ENCODE results near the gene KCNH4.

The KCNH4 gene

GRCh38 chr17:42177684-42178083 lies 3.3 kb downstream of the KCNH4 start:
- no peak for DNase-seq
- H3K18ac ChIP-seq (ENCODE audit: low read depth in 1 of 2, low read length in 2 of 2): no peak overlapping the region
- no peak overlapping the region for H2BK120ac ChIP-seq (ENCODE audit: low read depth, low read length)
- H3K9ac ChIP-seq (ENCODE audit: low read length): no peak overlapping the region
- no peak overlapping the region for H4K91ac ChIP-seq (ENCODE audit: low read length)
- no peak overlapping the region for H2BK5ac ChIP-seq (ENCODE audit: low read depth, low read length, poor library complexity, severe bottlenecking)
- no peaks in the 10 kb centered on the region for H3K36me3 ChIP-seq (ENCODE audit: control insufficient read depth in 1 of 2, insufficient read depth in 2 of 2, low read depth in 1 of 2, low read length in 2 of 2)
- no peak overlapping the region for H2AK5ac ChIP-seq (ENCODE audit: low read length, severe bottlenecking)
- no peak overlapping the region for H2BK12ac ChIP-seq (ENCODE audit: low read length in 2 of 2)
- peaks cover 72 to 74% of the 10 kb centered on the region in 2 experiments for H3K27me3 ChIP-seq (ENCODE audit: control insufficient read depth in 1 of 2, insufficient read depth in 1 of 2, low read length in 2 of 2)
- H4K8ac ChIP-seq (ENCODE audit: low read length): no peak overlapping the region
- H3K79me1 ChIP-seq (replicated peaks; ENCODE audit: low read length, poor library complexity, severe bottlenecking): no peaks in the 10 kb centered on the region
- no peak overlapping the region for H3K4me2 ChIP-seq (ENCODE audit: low read length, poor library complexity, severe bottlenecking)
- no peaks in the 10 kb centered on the region for H3K9me3 ChIP-seq (ENCODE audit: control insufficient read depth, low read length)
- no peak overlapping the region for H3K4ac ChIP-seq (ENCODE audit: low read depth in 1 of 2, low read length in 2 of 2)
- WGBS: 93% methylated on average over 2 of the region's 2 CpGs
- no peak overlapping the region for H3K23ac ChIP-seq (ENCODE audit: low read length in 2 of 2)
- H3K14ac ChIP-seq (ENCODE audit: low read length in 2 of 2): no peak overlapping the region
- H3K27ac ChIP-seq (ENCODE audit: low read length, poor library complexity, severe bottlenecking): no peak overlapping the region
- H2AFZ ChIP-seq (ENCODE audit: low read depth, low read length): no peak overlapping the region
- H3K4me1 ChIP-seq (ENCODE audit: control insufficient read depth, insufficient read depth, low read depth, low read length): peaks cover 12% of the 10 kb centered on the region
- no peak overlapping the region for H3K4me3 ChIP-seq (ENCODE audit: insufficient read depth in 1 of 2, low read depth in 1 of 2, low read length in 2 of 2)
- no peak overlapping the region for H2BK15ac ChIP-seq (ENCODE audit: low read depth, poor library complexity, severe bottlenecking)

GRCh38 chr17:42174126-42174783 lies 6.7 kb downstream of the KCNH4 start:
- no peak overlapping the region for H2BK120ac ChIP-seq (ENCODE audit: low read depth, low read length)
- H2BK5ac ChIP-seq (ENCODE audit: low read depth, low read length, poor library complexity, severe bottlenecking): no peak overlapping the region
- H3K4me2 ChIP-seq (ENCODE audit: low read length, poor library complexity, severe bottlenecking): no peak overlapping the region
- no peaks in the 10 kb centered on the region for H3K79me1 ChIP-seq (replicated peaks; ENCODE audit: low read length, poor library complexity, severe bottlenecking)
- H3K36me3 ChIP-seq (ENCODE audit: control insufficient read depth in 1 of 2, insufficient read depth in 2 of 2, low read depth in 1 of 2, low read length in 2 of 2): no peaks in the 10 kb centered on the region
- H2BK15ac ChIP-seq (ENCODE audit: low read depth, poor library complexity, severe bottlenecking): no peak overlapping the region
- no peak overlapping the region for H3K9ac ChIP-seq (ENCODE audit: low read length)
- no peak overlapping the region for H2AFZ ChIP-seq (ENCODE audit: low read depth, low read length)
- H2BK12ac ChIP-seq (ENCODE audit: low read length in 2 of 2): no peak overlapping the region
- no peak overlapping the region for H3K4me3 ChIP-seq (ENCODE audit: insufficient read depth in 1 of 2, low read depth in 1 of 2, low read length in 2 of 2)
- peaks cover 60 to 70% of the 10 kb centered on the region in 2 experiments for H3K27me3 ChIP-seq (ENCODE audit: control insufficient read depth in 1 of 2, insufficient read depth in 1 of 2, low read length in 2 of 2)
- H4K8ac ChIP-seq (ENCODE audit: low read length): no peak overlapping the region
- no peak overlapping the region for H3K18ac ChIP-seq (ENCODE audit: low read depth in 1 of 2, low read length in 2 of 2)
- peaks cover 2% of the 10 kb centered on the region for H3K4me1 ChIP-seq (ENCODE audit: control insufficient read depth, insufficient read depth, low read depth, low read length)
- no peak overlapping the region for H3K23ac ChIP-seq (ENCODE audit: low read length in 2 of 2)
- H3K4ac ChIP-seq (ENCODE audit: low read depth in 1 of 2, low read length in 2 of 2): no peak overlapping the region
- no peak for DNase-seq
- H3K9me3 ChIP-seq (ENCODE audit: control insufficient read depth, low read length): no peaks in the 10 kb centered on the region
- no peak overlapping the region for H4K91ac ChIP-seq (ENCODE audit: low read length)
- no peak overlapping the region for H3K14ac ChIP-seq (ENCODE audit: low read length in 2 of 2)
- 86% methylated on average over 14 of the region's 14 CpGs for WGBS
- H2AK5ac ChIP-seq (ENCODE audit: low read length, severe bottlenecking): no peak overlapping the region
- H3K27ac ChIP-seq (ENCODE audit: low read length, poor library complexity, severe bottlenecking): no peak overlapping the region

GRCh38 chr17:42171831-42172230 lies 9.1 kb downstream of the KCNH4 start:
- no peak overlapping the region for H3K14ac ChIP-seq (ENCODE audit: low read length in 2 of 2)
- no peak overlapping the region for H2BK15ac ChIP-seq (ENCODE audit: low read depth, poor library complexity, severe bottlenecking)
- H4K8ac ChIP-seq (ENCODE audit: low read length): no peak overlapping the region
- no peak overlapping the region for H2AK5ac ChIP-seq (ENCODE audit: low read length, severe bottlenecking)
- H3K27me3 ChIP-seq (ENCODE audit: control insufficient read depth in 1 of 2, insufficient read depth in 1 of 2, low read length in 2 of 2): peaks cover 46 to 56% of the 10 kb centered on the region in 2 experiments
- no peak overlapping the region for H2BK12ac ChIP-seq (ENCODE audit: low read length in 2 of 2)
- no peak overlapping the region for H4K91ac ChIP-seq (ENCODE audit: low read length)
- H2AFZ ChIP-seq (ENCODE audit: low read depth, low read length): no peak overlapping the region
- H3K27ac ChIP-seq (ENCODE audit: low read length, poor library complexity, severe bottlenecking): no peak overlapping the region
- DNase-seq: no peak
- no peak overlapping the region for H3K4me2 ChIP-seq (ENCODE audit: low read length, poor library complexity, severe bottlenecking)
- H3K9me3 ChIP-seq (ENCODE audit: control insufficient read depth, low read length): no peaks in the 10 kb centered on the region
- H3K79me1 ChIP-seq (replicated peaks; ENCODE audit: low read length, poor library complexity, severe bottlenecking): no peaks in the 10 kb centered on the region
- H3K23ac ChIP-seq (ENCODE audit: low read length in 2 of 2): no peak overlapping the region
- no peak overlapping the region for H3K18ac ChIP-seq (ENCODE audit: low read depth in 1 of 2, low read length in 2 of 2)
- no peak overlapping the region for H3K9ac ChIP-seq (ENCODE audit: low read length)
- peaks cover 2% of the 10 kb centered on the region for H3K4me1 ChIP-seq (ENCODE audit: control insufficient read depth, insufficient read depth, low read depth, low read length)
- no peak overlapping the region for H2BK5ac ChIP-seq (ENCODE audit: low read depth, low read length, poor library complexity, severe bottlenecking)
- WGBS: 67% methylated on average over 10 of the region's 11 CpGs
- no peak overlapping the region for H3K4me3 ChIP-seq (ENCODE audit: insufficient read depth in 1 of 2, low read depth in 1 of 2, low read length in 2 of 2)
- no peak overlapping the region for H2BK120ac ChIP-seq (ENCODE audit: low read depth, low read length)
- no peaks in the 10 kb centered on the region for H3K36me3 ChIP-seq (ENCODE audit: control insufficient read depth in 1 of 2, insufficient read depth in 2 of 2, low read depth in 1 of 2, low read length in 2 of 2)
- H3K4ac ChIP-seq (ENCODE audit: low read depth in 1 of 2, low read length in 2 of 2): no peak overlapping the region

- no peak overlapping the region for H2BK5ac ChIP-seq (ENCODE audit: low read depth, low read length, poor library complexity, severe bottlenecking)
- DNase-seq: no peak
- H3K9me3 ChIP-seq (ENCODE audit: control insufficient read depth, low read length): no peaks in the 10 kb centered on the region
- H3K27ac ChIP-seq (ENCODE audit: low read length, poor library complexity, severe bottlenecking): no peak overlapping the region
- peaks cover 31 to 44% of the 10 kb centered on the region in 2 experiments for H3K27me3 ChIP-seq (ENCODE audit: control insufficient read depth in 1 of 2, insufficient read depth in 1 of 2, low read length in 2 of 2)
- no peak overlapping the region for H2BK12ac ChIP-seq (ENCODE audit: low read length in 2 of 2)
- H3K4me2 ChIP-seq (ENCODE audit: low read length, poor library complexity, severe bottlenecking): no peak overlapping the region
- H2AK5ac ChIP-seq (ENCODE audit: low read length, severe bottlenecking): no peak overlapping the region
- no peak overlapping the region for H3K4me3 ChIP-seq (ENCODE audit: insufficient read depth in 1 of 2, low read depth in 1 of 2, low read length in 2 of 2)
- H3K4ac ChIP-seq (ENCODE audit: low read depth in 1 of 2, low read length in 2 of 2): no peak overlapping the region
- H3K18ac ChIP-seq (ENCODE audit: low read depth in 1 of 2, low read length in 2 of 2): no peak overlapping the region
- H3K9ac ChIP-seq (ENCODE audit: low read length): no peak overlapping the region
- H2BK15ac ChIP-seq (ENCODE audit: low read depth, poor library complexity, severe bottlenecking): no peak overlapping the region
- no peak overlapping the region for H2AFZ ChIP-seq (ENCODE audit: low read depth, low read length)
- no peak overlapping the region for H3K14ac ChIP-seq (ENCODE audit: low read length in 2 of 2)
- H3K23ac ChIP-seq (ENCODE audit: low read length in 2 of 2): no peak overlapping the region
- no peak overlapping the region for H4K8ac ChIP-seq (ENCODE audit: low read length)
- 96% methylated on average over 27 of the region's 29 CpGs for WGBS
- H3K4me1 ChIP-seq (ENCODE audit: control insufficient read depth, insufficient read depth, low read depth, low read length): peaks cover 2% of the 10 kb centered on the region
- no peak overlapping the region for H2BK120ac ChIP-seq (ENCODE audit: low read depth, low read length)
- H3K36me3 ChIP-seq (ENCODE audit: control insufficient read depth in 1 of 2, insufficient read depth in 2 of 2, low read depth in 1 of 2, low read length in 2 of 2): no peaks in the 10 kb centered on the region
- no peaks in the 10 kb centered on the region for H3K79me1 ChIP-seq (replicated peaks; ENCODE audit: low read length, poor library complexity, severe bottlenecking)
- H4K91ac ChIP-seq (ENCODE audit: low read length): no peak overlapping the region
Measured at GRCh38 chr17:42169351-42169750, 11.6 kb downstream of the KCNH4 start.
